SK-N-SH (cell line): ENCODE results near the gene CTBP2. TPM values are rescaled to one million over a fixed set of nuclear protein-coding genes. Genes with fewer than 3 reads are reported as not detected.

Source experiments
- CTCF ChIA-PET: fragments of 300-600, 350-600 bp; formaldehyde crosslinking; extraction: SDS; loops from one replicate; lab custom pipeline; 2021; lab: Yijun Ruan, JAX
- POLR2A ChIA-PET: fragments of 350-600 bp; sonication (Branson Sonifier 250); formaldehyde crosslinking; extraction: SDS; loops from one replicate; lab custom pipeline; 2020; ENCODE audit warnings: antibody characterized with exemption, inconsistent platforms; lab: Yijun Ruan, JAX
- DNase-seq: peaks from one replicate; pipeline ENCODE4 v3.0.0; 2012
- H2AFZ ChIP-seq: fragments of 200-600 bp; sonication (generic); 2 replicates; pipeline ENCODE4 v1.8.1; 2016; ENCODE audit warnings: antibody characterized with exemption, mild to moderate bottlenecking, low read depth
- H3F3A ChIP-seq: fragments of 200-600 bp; sonication (generic); replicated peaks from 2 replicates; pipeline ENCODE3; 2016; ENCODE audit warnings: antibody characterized with exemption, mild to moderate bottlenecking; ENCODE audit not compliant: insufficient read depth
- H3K27ac ChIP-seq, 2 experiments: fragments of 200-500 bp in 1 of 2; fragments of 200-600 bp in 1 of 2; sonication (Bioruptor generic) in 1 of 2; sonication (generic), shearing (Covaris generic) in 1 of 2; 2 replicates each; pipeline versions ENCODE4 v1.5.1 to v1.6.1; 2014 to 2016; ENCODE audit warnings: low read depth in 2 of 2, inconsistent platforms in 1 of 2, low read length in 1 of 2, mild to moderate bottlenecking in 1 of 2, mixed read lengths in 1 of 2
- H3K27me3 ChIP-seq: fragments of 200-600 bp; sonication (generic), shearing (Covaris generic); 2 replicates; pipeline ENCODE4 v1.6.1; 2016; ENCODE audit warnings: mixed run types; ENCODE audit not compliant: insufficient read depth
- H3K36me3 ChIP-seq, 2 experiments: fragments of 200-500 bp in 1 of 2; fragments of 200-600 bp in 1 of 2; sonication (Bioruptor generic) in 1 of 2; sonication (generic) in 1 of 2; replicated peaks in 1 of 2; 2 replicates each; pipeline versions ENCODE3 to v1.5.1; 2014 to 2016; ENCODE audit warnings: low read length in 1 of 2, mild to moderate bottlenecking in 1 of 2; ENCODE audit not compliant: insufficient read depth in 2 of 2, control insufficient read depth in 1 of 2
- H3K4me1 ChIP-seq, 2 experiments: fragments of 200-500 bp in 1 of 2; fragments of 200-600 bp in 1 of 2; sonication (Bioruptor generic) in 1 of 2; sonication (generic), shearing (Covaris generic) in 1 of 2; 2 replicates each; pipeline versions ENCODE4 v1.5.1 to v1.6.1; 2014 to 2016; ENCODE audit warnings: low read depth in 1 of 2, low read length in 1 of 2, mixed run types in 1 of 2; ENCODE audit not compliant: insufficient read depth in 2 of 2, control insufficient read depth in 1 of 2
- H3K4me2 ChIP-seq: fragments of 200-600 bp; sonication (generic), shearing (Covaris generic); 2 replicates; pipeline ENCODE4 v1.6.1; 2017; ENCODE audit warnings: mixed run types
- H3K4me3 ChIP-seq, 2 experiments: fragments of 200-500 bp in 1 of 2; fragments of 200-600 bp in 1 of 2; sonication (Bioruptor generic) in 1 of 2; sonication (generic), shearing (Covaris generic) in 1 of 2; 2 replicates each; pipeline versions ENCODE4 v1.5.1 to v1.8.1; 2014 to 2016; ENCODE audit warnings: low read depth in 2 of 2, inconsistent platforms in 1 of 2, low read length in 1 of 2, mild to moderate bottlenecking in 1 of 2, mixed read lengths in 1 of 2, moderate library complexity in 1 of 2
- H3K79me2 ChIP-seq: fragments of 200-600 bp; sonication (generic); 2 replicates; pipeline ENCODE4 v1.8.1; 2017; ENCODE audit warnings: mild to moderate bottlenecking; ENCODE audit not compliant: insufficient read depth
- H3K9ac ChIP-seq: fragments of 200-600 bp; sonication (generic); 2 replicates; pipeline ENCODE4 v1.6.1; 2017; ENCODE audit warnings: mixed run types
- H3K9me2 ChIP-seq: fragments of 200-600 bp; sonication (generic); 2 replicates; pipeline ENCODE4 v1.6.1; 2017; ENCODE audit warnings: mixed run types
- H3K9me3 ChIP-seq: fragments of 200-600 bp; sonication (generic); 2 replicates; pipeline ENCODE4 v1.6.1; 2017; ENCODE audit warnings: mixed run types, mild to moderate bottlenecking, moderate library complexity
- H4K20me1 ChIP-seq: fragments of 200-600 bp; sonication (generic); 2 replicates; pipeline ENCODE4 v1.6.1; 2017; ENCODE audit warnings: mild to moderate bottlenecking, mixed run types; ENCODE audit not compliant: insufficient read depth
- CHD2 ChIP-seq: fragments of 150-350 bp; IDR thresholded peaks from 2 replicates; pipeline ENCODE4 v1.6.1; 2018; ENCODE audit warnings: low read length; ENCODE audit not compliant: partially characterized antibody
- GABPA ChIP-seq: IDR thresholded peaks from 2 replicates; pipeline ENCODE4 v1.4.0; 2012; ENCODE audit warnings: low read depth, mild to moderate bottlenecking
- MAX ChIP-seq: IDR thresholded peaks from 2 replicates; pipeline ENCODE4 v1.4.0; 2012; ENCODE audit warnings: low read depth
- PBX3 ChIP-seq: IDR thresholded peaks from 2 replicates; pipeline ENCODE4; 2012
- RAD21 ChIP-seq: IDR thresholded peaks from 2 replicates; pipeline ENCODE4 v1.6.1; 2012; ENCODE audit warnings: mild to moderate bottlenecking, low read length
- RCOR1 ChIP-seq: fragments of 150-350 bp; IDR thresholded peaks from 2 replicates; pipeline ENCODE4 v1.6.1; 2017; ENCODE audit warnings: antibody characterized with exemption, low read length
- RFX5 ChIP-seq: IDR thresholded peaks from 2 replicates; pipeline ENCODE4 v1.6.1; 2012; ENCODE audit warnings: mild to moderate bottlenecking, improper control_type of control experiment, low read length
- SMC3 ChIP-seq: IDR thresholded peaks from 2 replicates; pipeline ENCODE4 v1.6.1; 2012; ENCODE audit warnings: low read depth, low read length, improper control_type of control experiment
- TAF1 ChIP-seq: IDR thresholded peaks from 2 replicates; pipeline ENCODE4 v1.6.1; 2012; ENCODE audit warnings: low read depth, mild to moderate bottlenecking, low read length, moderate library complexity, borderline replicate concordance
- TCF12 ChIP-seq: IDR thresholded peaks from 2 replicates; pipeline ENCODE4 v1.4.0; 2012
- YY1 ChIP-seq: IDR thresholded peaks from 2 replicates; pipeline ENCODE4 v1.4.0; 2012; ENCODE audit warnings: low read depth, mild to moderate bottlenecking
- ZBTB33 ChIP-seq: IDR thresholded peaks from 2 replicates; pipeline ENCODE4 v1.4.0; 2012; ENCODE audit warnings: low read depth, borderline replicate concordance
- WGBS: methylation state at CpG from one replicate; pipeline ENCODE4 v1.1.6; 2017; ENCODE audit warnings: low lambda C conversion rate; 5-methylcytosine and 5-hydroxymethylcytosine counted together
- polyA plus RNA-seq, 3 experiments: library from polyadenylated mRNA; depleted of rRNA; stranded (reverse); fragments of >200 nt; gene quantifications; 2 replicates each; pipeline ENCODE4 v1.2.3, GENCODE V29; 2012

CTBP2 gene
- polyA plus RNA-seq, 1 of the 3 experiments (the other 2 are of a cell fraction) = 69.7 TPM

- no peaks in the 10 kb centered on the region for H3K79me2 ChIP-seq
- CTCF ChIA-PET = no interaction called here
- H3K27me3 ChIP-seq = no peaks in the 10 kb centered on the region
- DNase-seq = peak; percentile 31
- no peak overlapping the region for H3K4me3 ChIP-seq
- H3K9me2 ChIP-seq = no peaks in the 10 kb centered on the region
- H3K36me3 ChIP-seq = no peaks in the 10 kb centered on the region
- 37% methylated on average over 4 of the region's 5 CpGs for WGBS
- H2AFZ ChIP-seq = no peak overlapping the region
- POLR2A ChIA-PET = no interaction called here
- TF ChIP-seq TAF1 = no peak
- no peak for TF ChIP-seq GABPA
- no peaks in the 10 kb centered on the region for H4K20me1 ChIP-seq
- H3K4me2 ChIP-seq = no peak overlapping the region
- H3F3A ChIP-seq = no peaks in the 10 kb centered on the region
- H3K9ac ChIP-seq = no peak overlapping the region
- no peaks in the 10 kb centered on the region for H3K9me3 ChIP-seq
- H3K27ac ChIP-seq = no peak overlapping the region
- H3K4me1 ChIP-seq = peaks cover 0 to 5% of the 10 kb centered on the region in 2 experiments; a peak in 1 of 4 replicates
These were observed 44.0 kb upstream of the CTBP2 start for GRCh38 chr10:125204400-125204799.

GRCh38 chr10:125203186-125203800 is 42.9 kb upstream of the CTBP2 start:
- no peak overlapping the region for H2AFZ ChIP-seq
- no peaks in the 10 kb centered on the region for H3F3A ChIP-seq
- DNase-seq = no peak
- no peak overlapping the region for H3K27ac ChIP-seq
- H3K27me3 ChIP-seq = no peaks in the 10 kb centered on the region
- H3K79me2 ChIP-seq = no peaks in the 10 kb centered on the region
- TF ChIP-seq PBX3 (no peak), SMC3 (no peak), YY1 (no peak), RAD21 (no peak), GABPA (no peak), RFX5 (no peak), ZBTB33 (no peak), RCOR1 (no peak), CHD2 (no peak), TCF12 (no peak), MAX (no peak)
- H4K20me1 ChIP-seq = no peaks in the 10 kb centered on the region
- H3K4me2 ChIP-seq = no peak overlapping the region
- CTCF ChIA-PET = no interaction called here
- no peaks in the 10 kb centered on the region for H3K9me2 ChIP-seq
- H3K36me3 ChIP-seq = no peaks in the 10 kb centered on the region
- no peak overlapping the region for H3K9ac ChIP-seq
- no peaks in the 10 kb centered on the region for H3K9me3 ChIP-seq
- WGBS = 53% methylated on average over 10 of the region's 10 CpGs
- peaks cover 0 to 5% of the 10 kb centered on the region in 2 experiments; a peak in 1 of 4 replicates for H3K4me1 ChIP-seq
- no peak overlapping the region for H3K4me3 ChIP-seq
- POLR2A ChIA-PET = no interaction called here
